Osteocyte (in vitro differentiated cells): Measurements from ENCODE around the gene KLK10. TPM values are rescaled to one million over a fixed set of nuclear protein-coding genes. Genes with fewer than 3 reads are reported as not detected.

Experiments
- DNase-seq: peaks from one replicate; pipeline ENCODE4 v3.0.0; 2021; ENCODE audit warnings: mixed read lengths; ENCODE audit not compliant: unreplicated experiment; ENCODE audit errors: extremely low spot score
- H3K27ac Mint-ChIP-seq: one replicate; pipeline ENCODE4 v1.8.0; 2021; ENCODE audit warnings: mild to moderate bottlenecking, mixed read lengths; ENCODE audit not compliant: unreplicated experiment
- H3K27me3 Mint-ChIP-seq: one replicate; pipeline ENCODE4 v1.8.0; 2021; ENCODE audit warnings: mixed read lengths; ENCODE audit not compliant: unreplicated experiment
- H3K36me3 Mint-ChIP-seq: one replicate; pipeline ENCODE4 v1.8.0; 2021; ENCODE audit warnings: mixed read lengths; ENCODE audit not compliant: unreplicated experiment
- H3K4me1 Mint-ChIP-seq: one replicate; pipeline ENCODE4 v1.8.0; 2021; ENCODE audit warnings: mixed read lengths; ENCODE audit not compliant: unreplicated experiment
- H3K4me3 Mint-ChIP-seq: one replicate; pipeline ENCODE4 v1.8.0; 2021; ENCODE audit warnings: mild to moderate bottlenecking, moderate library complexity, mixed read lengths; ENCODE audit not compliant: unreplicated experiment
- H3K9me3 Mint-ChIP-seq: one replicate; pipeline ENCODE4 v1.8.0; 2021; ENCODE audit warnings: mixed read lengths; ENCODE audit not compliant: unreplicated experiment
- total RNA-seq: library from RNA; stranded (reverse); gene quantifications from 2 replicates; pipeline ENCODE4 v1.2.1, GENCODE V29; 2021
- TF ChIP-seq, protein P1 (sequence below): fragments of 200-600 bp; sonication (generic); IDR thresholded peaks from 2 replicates; pipeline ENCODE4 v1.5.0; 2021; ENCODE audit warnings: antibody characterized with exemption, mild to moderate bottlenecking, moderate library complexity

KLK10 gene
- total RNA-seq, 1 donor from 2014 or later = not detected

DNA sequence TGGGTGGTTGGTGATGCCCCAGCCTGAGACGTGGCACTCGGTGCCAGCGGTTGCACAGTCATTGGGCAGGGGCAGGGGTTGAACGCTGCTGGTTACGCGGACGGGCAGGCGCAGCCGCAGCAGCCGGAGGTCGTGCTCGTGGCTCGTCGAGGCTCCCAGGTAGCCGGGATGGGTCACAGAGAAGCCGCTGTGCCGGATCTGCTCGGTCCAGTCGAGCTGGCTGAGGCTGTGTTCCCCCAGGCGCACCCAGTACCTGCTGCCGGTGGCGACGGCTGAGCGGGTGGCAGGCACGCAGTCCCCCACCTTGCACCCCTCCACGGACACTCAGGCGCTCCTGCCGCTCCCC is 12.3 kb upstream of the KLK10 start:
- Mint-ChIP-seq H3K9me3 (peaks cover 22% of the 10 kb centered on the region), H3K4me1 (no peaks in the 10 kb centered on the region), H3K4me3 (no peak overlapping the region), H3K27me3 (no peaks in the 10 kb centered on the region), H3K36me3 (no peaks in the 10 kb centered on the region), H3K27ac (no peak overlapping the region)
- TF ChIP-seq, protein P1, sequence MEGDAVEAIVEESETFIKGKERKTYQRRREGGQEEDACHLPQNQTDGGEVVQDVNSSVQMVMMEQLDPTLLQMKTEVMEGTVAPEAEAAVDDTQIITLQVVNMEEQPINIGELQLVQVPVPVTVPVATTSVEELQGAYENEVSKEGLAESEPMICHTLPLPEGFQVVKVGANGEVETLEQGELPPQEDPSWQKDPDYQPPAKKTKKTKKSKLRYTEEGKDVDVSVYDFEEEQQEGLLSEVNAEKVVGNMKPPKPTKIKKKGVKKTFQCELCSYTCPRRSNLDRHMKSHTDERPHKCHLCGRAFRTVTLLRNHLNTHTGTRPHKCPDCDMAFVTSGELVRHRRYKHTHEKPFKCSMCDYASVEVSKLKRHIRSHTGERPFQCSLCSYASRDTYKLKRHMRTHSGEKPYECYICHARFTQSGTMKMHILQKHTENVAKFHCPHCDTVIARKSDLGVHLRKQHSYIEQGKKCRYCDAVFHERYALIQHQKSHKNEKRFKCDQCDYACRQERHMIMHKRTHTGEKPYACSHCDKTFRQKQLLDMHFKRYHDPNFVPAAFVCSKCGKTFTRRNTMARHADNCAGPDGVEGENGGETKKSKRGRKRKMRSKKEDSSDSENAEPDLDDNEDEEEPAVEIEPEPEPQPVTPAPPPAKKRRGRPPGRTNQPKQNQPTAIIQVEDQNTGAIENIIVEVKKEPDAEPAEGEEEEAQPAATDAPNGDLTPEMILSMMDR = no peak
- DNase-seq = no peak

DNA sequence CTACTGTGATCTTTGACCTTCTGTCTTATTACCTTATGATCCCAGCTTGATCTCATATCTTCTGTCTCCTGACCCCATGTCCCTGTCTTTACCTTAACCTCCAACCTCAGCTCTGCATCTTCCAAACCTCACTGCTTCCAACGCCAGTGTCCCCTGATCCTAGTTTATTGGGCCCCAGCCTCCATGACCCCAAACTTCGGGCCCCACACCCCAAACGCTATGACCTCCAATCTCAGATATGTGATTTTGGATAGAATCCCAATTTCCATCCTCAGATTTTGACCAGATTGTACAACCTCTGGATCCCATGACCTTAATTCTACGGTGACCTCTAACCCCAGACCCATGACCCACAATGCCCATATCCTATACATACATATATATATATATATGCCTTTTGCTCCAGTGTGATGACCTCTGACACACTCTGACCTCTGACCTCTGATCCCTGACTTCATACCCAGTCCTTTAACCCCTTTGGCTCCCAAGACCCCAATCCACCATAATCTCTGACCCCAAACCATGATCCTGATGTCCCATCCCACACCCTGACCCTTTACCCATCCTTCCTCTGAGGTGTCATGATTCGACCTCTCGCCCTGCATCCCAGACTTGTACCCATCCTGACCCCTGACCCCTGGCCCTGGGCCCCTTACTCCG is 11.8 kb upstream of the KLK10 start:
- Mint-ChIP-seq H3K27ac (no peak overlapping the region), H3K27me3 (no peaks in the 10 kb centered on the region), H3K4me3 (no peak overlapping the region), H3K4me1 (no peaks in the 10 kb centered on the region), H3K9me3 (peaks cover 17% of the 10 kb centered on the region), H3K36me3 (no peaks in the 10 kb centered on the region)
- TF ChIP-seq, protein P1 = no peak
- no peak for DNase-seq

DNA sequence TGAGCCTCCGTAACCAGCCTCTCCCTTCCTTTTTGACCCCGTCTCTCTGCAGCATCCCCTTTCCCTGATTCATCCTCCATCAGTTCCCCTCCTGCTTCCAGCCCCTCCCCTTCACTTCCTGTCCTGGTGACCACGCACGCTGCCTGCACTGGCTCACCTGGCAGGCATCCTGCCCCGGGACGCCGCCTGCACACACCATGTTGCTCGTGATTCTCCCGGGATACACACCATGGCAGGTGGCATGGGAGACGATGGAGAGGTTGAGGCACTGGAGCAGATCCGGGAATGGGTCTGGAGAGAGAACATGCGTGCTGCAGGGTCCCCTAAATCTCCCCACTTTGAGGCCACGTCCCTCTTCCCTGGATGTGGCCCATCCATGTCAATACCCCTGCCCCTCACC is 11.1 kb upstream of the KLK10 start:
- H3K4me1 Mint-ChIP-seq = no peaks in the 10 kb centered on the region

DNA sequence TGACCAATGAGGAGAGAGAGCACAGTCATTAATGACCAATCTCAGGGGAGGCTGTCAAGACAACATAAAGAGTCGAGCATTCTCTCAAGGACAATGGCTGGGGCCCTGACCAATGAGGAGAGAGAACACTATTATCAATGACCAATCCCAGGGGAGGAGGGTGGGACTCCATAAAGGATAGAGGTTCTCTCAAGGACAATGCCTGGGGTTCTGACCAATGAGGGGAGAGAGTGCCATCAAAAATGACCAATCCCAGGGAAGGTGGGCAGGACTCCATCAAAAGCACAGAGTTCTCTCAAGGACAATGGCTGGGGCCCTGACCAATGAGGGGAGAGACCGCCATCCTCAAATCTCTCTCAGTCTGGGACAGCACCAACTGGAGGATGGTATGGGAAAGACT is 10.2 kb upstream of the KLK10 start:
- H3K9me3 Mint-ChIP-seq = peaks cover 17% of the 10 kb centered on the region
- no peaks in the 10 kb centered on the region for H3K4me1 Mint-ChIP-seq
- no peak overlapping the region for H3K27ac Mint-ChIP-seq
- no peaks in the 10 kb centered on the region for H3K36me3 Mint-ChIP-seq
- H3K27me3 Mint-ChIP-seq = no peaks in the 10 kb centered on the region
- TF ChIP-seq, protein P1 = no peak
- no peak overlapping the region for H3K4me3 Mint-ChIP-seq
- no peak for DNase-seq

More for the DNA sequence above, 11.1 kb upstream of the KLK10 start:
- Mint-ChIP-seq H3K27me3 (no peaks in the 10 kb centered on the region), H3K27ac (no peak overlapping the region), H3K9me3 (peaks cover 17% of the 10 kb centered on the region), H3K4me3 (no peak overlapping the region), H3K36me3 (no peaks in the 10 kb centered on the region)
- no peak for DNase-seq
- TF ChIP-seq, protein P1 = no peak

DNA sequence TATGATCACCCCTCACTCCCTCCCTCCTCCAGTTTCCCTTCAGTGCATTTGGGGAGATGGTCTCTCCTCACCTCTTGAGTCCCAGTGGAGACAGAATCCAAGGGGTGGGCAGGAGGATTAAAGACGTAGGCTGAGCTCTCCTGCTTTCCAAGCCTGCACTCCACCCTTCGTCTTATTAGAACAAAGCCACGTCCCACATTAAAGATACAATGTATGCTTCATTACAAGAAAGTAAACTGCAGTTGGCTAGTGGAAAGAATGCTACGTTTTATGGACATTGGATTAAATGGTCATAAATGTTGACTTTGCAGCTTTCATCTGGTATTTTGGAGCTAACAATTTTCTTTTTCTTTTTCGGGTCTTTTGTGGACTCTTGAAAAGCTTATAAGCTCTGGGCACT is 8.4 kb upstream of the KLK10 start:
- H3K36me3 Mint-ChIP-seq = no peaks in the 10 kb centered on the region
- TF ChIP-seq, protein P1 = no peak
- H3K27ac Mint-ChIP-seq = no peak overlapping the region
- H3K27me3 Mint-ChIP-seq = no peaks in the 10 kb centered on the region
- no peaks in the 10 kb centered on the region for H3K4me1 Mint-ChIP-seq
- no peak for DNase-seq
- no peak overlapping the region for H3K4me3 Mint-ChIP-seq
- H3K9me3 Mint-ChIP-seq = peaks cover 17% of the 10 kb centered on the region
